Upper lobe of left lung (tissue), 4 donors: ENCODE measurements around the gene MEP1A.
"Not testable (repeated sequence)": the region's sequence is repeated elsewhere in the genome, so short reads cannot be mapped to it uniquely, and the experiment has no call there.

Experiments
- CTCF ChIP-seq, 6 experiments: fragments of 450-650 bp in 4 of 6; fragments of 200-600 bp in 2 of 6; sonication (generic) in 2 of 6; IDR thresholded peaks; one replicate each; pipeline ENCODE4 v1.5.1; 2016 to 2019; ENCODE audit warnings: antibody characterized with exemption in 6 of 6
- POLR2A ChIP-seq, 4 donors: fragments of 450-650 bp; IDR thresholded peaks; one replicate each; pipeline ENCODE4 v1.5.1; 2016 to 2017; ENCODE audit warnings: antibody characterized with exemption in 4 of 4, mild to moderate bottlenecking in 2 of 4

GRCh38 chr6:46855966-46856365 is 62.8 kb downstream of the MEP1A start:
- peak in 5 of 6 experiments; percentile 31 to 64 (median 41) for TF ChIP-seq CTCF (IDR thresholded peaks at IDR 0.05)
- TF ChIP-seq POLR2A (IDR thresholded peaks at IDR 0.05): not testable (repeated sequence)
